Stimulated activated naive CD8-positive, alpha-beta T cell treated with anti-CD3 and anti-CD28 coated beads, Interleukin-15, amount 100 ng/mL, for 72 hours (primary cell): ENCODE results near the gene CARTPT.

ENCODE experiments used
- ATAC-seq: fragments of 150-1000 bp; cut with Tn5 transposase; 2 replicates; pipeline ENCODE4 v1.10.0; 2021; ENCODE audit warnings: mild to moderate bottlenecking, moderate library complexity
- DNase-seq, 2 donors: peaks; one replicate each; pipeline ENCODE4 v3.0.0; 2021 to 2022
- H3K27ac Mint-ChIP-seq, 2 donors: one replicate each; pipeline ENCODE4 v1.8.0; 2022; ENCODE audit warnings: mild to moderate bottlenecking in 2 of 2, mixed read lengths in 2 of 2, moderate library complexity in 2 of 2
- H3K27me3 Mint-ChIP-seq: one replicate; pipeline ENCODE4 v1.8.0; 2022; ENCODE audit warnings: mixed read lengths
- H3K4me1 Mint-ChIP-seq: one replicate; pipeline ENCODE4 v1.8.0; 2022; ENCODE audit warnings: mild to moderate bottlenecking, mixed read lengths
- H3K4me3 Mint-ChIP-seq, 2 donors: one replicate each; pipeline ENCODE4 v1.8.0; 2022; ENCODE audit warnings: mild to moderate bottlenecking in 2 of 2, mixed read lengths in 2 of 2, moderate library complexity in 1 of 2
- H3K9me3 Mint-ChIP-seq, 2 donors: one replicate each; pipeline ENCODE4 v1.8.0; 2022; ENCODE audit warnings: mixed read lengths in 2 of 2

Gene CARTPT

GRCh38 chr5:71719063-71719964 is at the start of gene CARTPT:
Gene CARTPT, plus strand, starts transcription at chr5:71719275. Its CDS starts 19 bp downstream, at chr5:71719294.
- peak; percentile 7 for ATAC-seq
- peaks cover 9% of the 10 kb centered on the region for H3K4me1 Mint-ChIP-seq
- DNase-seq = no peak
- peaks cover 0 to 7% of the 10 kb centered on the region in 2 donors for H3K9me3 Mint-ChIP-seq
- H3K4me3 Mint-ChIP-seq = no peak within 1 kb of the TSS
- peaks cover 93% of the 10 kb centered on the region for H3K27me3 Mint-ChIP-seq
- H3K27ac Mint-ChIP-seq = no peak within 1 kb of the TSS

- H3K4me3 Mint-ChIP-seq = no peak overlapping the region
- no peak for ATAC-seq
- peaks cover 0 to 6% of the 10 kb centered on the region in 2 donors for H3K9me3 Mint-ChIP-seq
- peaks cover 43% of the 10 kb centered on the region for H3K27me3 Mint-ChIP-seq
- no peak overlapping the region for H3K27ac Mint-ChIP-seq
- H3K4me1 Mint-ChIP-seq = no peaks in the 10 kb centered on the region
- DNase-seq = no peak
These were observed 41.1 kb upstream of the CARTPT start for GRCh38 chr5:71677977-71678376.

GRCh38 chr5:71679714-71680113 is 39.4 kb upstream of the CARTPT start:
- Mint-ChIP-seq H3K4me3 (no peak overlapping the region), H3K27me3 (peaks cover 46% of the 10 kb centered on the region), H3K4me1 (no peaks in the 10 kb centered on the region), H3K9me3 (peaks cover 9 to 13% of the 10 kb centered on the region in 2 donors), H3K27ac (no peak overlapping the region)
- no peak for ATAC-seq
- DNase-seq = no peak

GRCh38 chr5:71680510-71680909 is 38.6 kb upstream of the CARTPT start:
- Mint-ChIP-seq H3K4me3 (no peak overlapping the region), H3K9me3 (peaks cover 13 to 21% of the 10 kb centered on the region in 2 donors), H3K27me3 (peaks cover 49% of the 10 kb centered on the region), H3K4me1 (no peaks in the 10 kb centered on the region), H3K27ac (no peak overlapping the region)
- DNase-seq (no peak), ATAC-seq (no peak)

- DNase-seq (no peak), ATAC-seq (no peak)
- Mint-ChIP-seq H3K9me3 (peaks cover 16 to 28% of the 10 kb centered on the region in 2 donors), H3K27ac (no peak overlapping the region), H3K4me1 (no peaks in the 10 kb centered on the region), H3K4me3 (no peak overlapping the region), H3K27me3 (peaks cover 53% of the 10 kb centered on the region)
These were observed 37.8 kb upstream of the CARTPT start for GRCh38 chr5:71681296-71681695.

GRCh38 chr5:71684309-71684708 is 34.8 kb upstream of the CARTPT start:
- H3K27ac Mint-ChIP-seq = peak overlapping the region in 1 of 2 donors; percentile 46
- ATAC-seq = no peak
- peaks cover 69% of the 10 kb centered on the region for H3K27me3 Mint-ChIP-seq
- no peaks in the 10 kb centered on the region for H3K4me1 Mint-ChIP-seq
- no peak overlapping the region for H3K4me3 Mint-ChIP-seq
- peaks cover 16 to 38% of the 10 kb centered on the region in 2 donors for H3K9me3 Mint-ChIP-seq
- no peak for DNase-seq

- no peak for ATAC-seq
- Mint-ChIP-seq H3K4me1 (peaks cover 16% of the 10 kb centered on the region), H3K27ac (no peak overlapping the region), H3K9me3 (peaks cover 6 to 8% of the 10 kb centered on the region in 2 donors), H3K4me3 (no peak overlapping the region), H3K27me3 (peaks cover 24% of the 10 kb centered on the region)
- no peak for DNase-seq
These were observed 25.1 kb upstream of the CARTPT start for GRCh38 chr5:71693828-71694427.

- no peak overlapping the region for H3K27ac Mint-ChIP-seq
- H3K4me3 Mint-ChIP-seq = no peak overlapping the region
- peaks cover 6 to 8% of the 10 kb centered on the region in 2 donors for H3K9me3 Mint-ChIP-seq
- H3K4me1 Mint-ChIP-seq = peaks cover 16% of the 10 kb centered on the region
- ATAC-seq = no peak
- peaks cover 22% of the 10 kb centered on the region for H3K27me3 Mint-ChIP-seq
- no peak for DNase-seq
These were observed 24.0 kb upstream of the CARTPT start for GRCh38 chr5:71695071-71695470.

- peaks cover 16% of the 10 kb centered on the region for H3K4me1 Mint-ChIP-seq
- ATAC-seq (no peak), DNase-seq (no peak)
- peaks cover 17% of the 10 kb centered on the region for H3K27me3 Mint-ChIP-seq
- H3K27ac Mint-ChIP-seq = no peak overlapping the region
- peaks cover 6 to 8% of the 10 kb centered on the region in 2 donors for H3K9me3 Mint-ChIP-seq
- no peak overlapping the region for H3K4me3 Mint-ChIP-seq
These were observed 23.5 kb upstream of the CARTPT start for GRCh38 chr5:71695595-71695994.

GRCh38 chr5:71697967-71698366 is 21.1 kb upstream of the CARTPT start:
- Mint-ChIP-seq H3K9me3 (peaks cover 6 to 8% of the 10 kb centered on the region in 2 donors), H3K4me3 (no peak overlapping the region), H3K27me3 (peaks cover 17% of the 10 kb centered on the region), H3K27ac (no peak overlapping the region), H3K4me1 (peaks cover 16% of the 10 kb centered on the region)
- ATAC-seq (no peak), DNase-seq (no peak)

GRCh38 chr5:71699233-71699632 is 19.8 kb upstream of the CARTPT start:
- Mint-ChIP-seq H3K4me1 (peaks cover 13% of the 10 kb centered on the region), H3K9me3 (peaks cover 6 to 8% of the 10 kb centered on the region in 2 donors), H3K4me3 (no peak overlapping the region), H3K27me3 (peaks cover 22% of the 10 kb centered on the region), H3K27ac (no peak overlapping the region)
- DNase-seq = no peak
- ATAC-seq = no peak

- DNase-seq (no peak), ATAC-seq (no peak)
- Mint-ChIP-seq H3K4me3 (no peak overlapping the region), H3K4me1 (peaks cover 9% of the 10 kb centered on the region), H3K9me3 (peaks cover 6 to 8% of the 10 kb centered on the region in 2 donors), H3K27me3 (peaks cover 22% of the 10 kb centered on the region), H3K27ac (no peak overlapping the region)
These were observed 19.3 kb upstream of the CARTPT start for GRCh38 chr5:71699751-71700150.

GRCh38 chr5:71700803-71701202 is 18.3 kb upstream of the CARTPT start:
- peaks cover 27% of the 10 kb centered on the region for H3K27me3 Mint-ChIP-seq
- peaks cover 9% of the 10 kb centered on the region for H3K4me1 Mint-ChIP-seq
- ATAC-seq (no peak), DNase-seq (no peak)
- H3K27ac Mint-ChIP-seq = no peak overlapping the region
- H3K4me3 Mint-ChIP-seq = no peak overlapping the region
- H3K9me3 Mint-ChIP-seq = peaks cover 6 to 8% of the 10 kb centered on the region in 2 donors

GRCh38 chr5:71701407-71701806 is 17.7 kb upstream of the CARTPT start:
- peaks cover 27% of the 10 kb centered on the region for H3K27me3 Mint-ChIP-seq
- ATAC-seq (no peak), DNase-seq (no peak)
- H3K4me3 Mint-ChIP-seq = no peak overlapping the region
- peaks cover 6 to 8% of the 10 kb centered on the region in 2 donors for H3K9me3 Mint-ChIP-seq
- H3K27ac Mint-ChIP-seq = no peak overlapping the region
- H3K4me1 Mint-ChIP-seq = peaks cover 9% of the 10 kb centered on the region

GRCh38 chr5:71703941-71704340 is 15.1 kb upstream of the CARTPT start:
- Mint-ChIP-seq H3K27ac (no peak overlapping the region), H3K4me1 (no peaks in the 10 kb centered on the region), H3K27me3 (peaks cover 49% of the 10 kb centered on the region), H3K4me3 (no peak overlapping the region), H3K9me3 (no peaks in the 10 kb centered on the region)
- ATAC-seq (no peak), DNase-seq (no peak)

GRCh38 chr5:71705421-71705820 is 13.7 kb upstream of the CARTPT start:
- Mint-ChIP-seq H3K27ac (no peak overlapping the region), H3K4me3 (no peak overlapping the region), H3K4me1 (no peaks in the 10 kb centered on the region), H3K27me3 (peaks cover 60% of the 10 kb centered on the region), H3K9me3 (no peaks in the 10 kb centered on the region)
- DNase-seq (no peak), ATAC-seq (no peak)
